Erythroblast (primary cell): ENCODE results near the gene IDH3G.

Source experiments
- GATA1 ChIP-seq: IDR thresholded peaks from 2 replicates; pipeline ENCODE4 v1.6.1; 2011; ENCODE audit warnings: low read depth, mild to moderate bottlenecking, control low read depth, low read length, moderate library complexity
- POLR2A ChIP-seq: IDR thresholded peaks from 2 replicates; pipeline ENCODE4 v1.6.1; 2011; ENCODE audit warnings: mild to moderate bottlenecking, low read length

DNA sequence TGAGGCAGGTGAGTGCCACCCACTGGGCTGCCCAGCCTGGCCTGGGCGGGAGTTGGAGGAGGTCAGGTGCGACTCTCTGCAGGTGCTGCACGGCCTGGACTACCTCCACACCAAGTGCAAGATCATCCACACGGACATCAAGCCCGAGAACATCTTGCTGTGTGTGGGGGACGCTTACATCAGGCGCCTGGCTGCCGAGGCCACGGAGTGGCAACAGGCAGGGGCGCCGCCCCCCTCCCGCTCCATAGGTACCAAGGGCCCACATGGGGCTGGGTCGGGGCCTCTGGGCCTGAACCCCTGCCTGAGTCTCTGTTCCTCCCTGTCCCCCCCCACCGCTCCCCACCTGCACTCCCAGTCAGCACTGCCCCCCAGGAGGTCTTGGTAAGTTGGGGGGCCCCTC is 11.3 kb downstream of the IDH3G start:
- TF ChIP-seq POLR2A (no peak), GATA1 (no peak)
